GM21367 (cell line): ENCODE measurements around the gene NFYA.

Experiments
- ATAC-seq: cut with Tn5 transposase; IDR thresholded peaks from one replicate; pipeline ENCODE4 v1.9.1; 2021; ENCODE audit not compliant: unreplicated experiment

The NFYA gene

GRCh38 chr6:41046084-41046483 is 26.7 kb upstream of the NFYA start:
- ATAC-seq = no peak

- ATAC-seq = no peak
These were observed 25.5 kb upstream of the NFYA start for GRCh38 chr6:41047306-41047705.

- ATAC-seq = no peak
These were observed 24.7 kb upstream of the NFYA start for GRCh38 chr6:41047745-41048732.

- no peak for ATAC-seq
These were observed 23.3 kb upstream of the NFYA start for GRCh38 chr6:41049521-41049920.

GRCh38 chr6:41049955-41050354 is 22.8 kb upstream of the NFYA start:
- ATAC-seq = no peak

- no peak for ATAC-seq
These were observed 22.2 kb upstream of the NFYA start for GRCh38 chr6:41050536-41050935.

GRCh38 chr6:41051873-41052272 is 20.9 kb upstream of the NFYA start:
- no peak for ATAC-seq

GRCh38 chr6:41053041-41053440 is 19.7 kb upstream of the NFYA start, which contains the start of gene APOBEC2:
Gene APOBEC2, plus strand, starts transcription at chr6:41053202. Its CDS starts 146 bp downstream, at chr6:41053348.
- no peak for ATAC-seq

GRCh38 chr6:41054511-41054910 is 18.3 kb upstream of the NFYA start:
- ATAC-seq = no peak

- ATAC-seq = no peak
These were observed 17.6 kb upstream of the NFYA start for GRCh38 chr6:41055149-41055548.

GRCh38 chr6:41056768-41057490 is 15.8 kb upstream of the NFYA start:
- ATAC-seq = no peak

- no peak for ATAC-seq
These were observed 14.0 kb upstream of the NFYA start for GRCh38 chr6:41058783-41059181.

GRCh38 chr6:41059556-41059955 is 13.2 kb upstream of the NFYA start:
- no peak for ATAC-seq

- no peak for ATAC-seq
These were observed 11.5 kb upstream of the NFYA start for GRCh38 chr6:41061196-41061726.

- no peak for ATAC-seq
These were observed 10.7 kb upstream of the NFYA start for GRCh38 chr6:41062056-41062455.

- no peak for ATAC-seq
These were observed 8.9 kb upstream of the NFYA start for GRCh38 chr6:41063884-41064285.

GRCh38 chr6:41064841-41065240 is 7.9 kb upstream of the NFYA start:
- no peak for ATAC-seq

GRCh38 chr6:41065550-41066026 is 7.2 kb upstream of the NFYA start:
- no peak for ATAC-seq

- ATAC-seq = no peak
These were observed 5.9 kb upstream of the NFYA start for GRCh38 chr6:41066867-41067304.

- no peak for ATAC-seq
These were observed 1.3 kb upstream of the NFYA start for GRCh38 chr6:41071501-41071922.
